ENCODE data around the gene ITGA8.

GRCh38 chr10:15486404-15486803 lies 233.3 kb downstream of the ITGA8 start:
- TF ChIP-seq CTCF (conservative IDR thresholded peaks at IDR 0.05; ENCODE audit: low read depth, low read length) (no peak), EZH2 (IDR thresholded peaks at IDR 0.05; ENCODE audit: borderline replicate concordance, low read depth, low read length, poor library complexity, severe bottlenecking) (no peak)
